ENCODE results near the gene PWWP2A.

Gene PWWP2A

GRCh38 chr5:160133071-160133917 is 14.0 kb upstream of the PWWP2A start:
- in situ Hi-C loops (cut with HindIII; ENCODE audit: low sequenced_read_pairs): no loop called here

- in situ Hi-C loops (cut with HindIII; ENCODE audit: low sequenced_read_pairs): no loop called here
Observed at GRCh38 chr5:160129841-160130240, 10.6 kb upstream of the PWWP2A start.

GRCh38 chr5:160128632-160129031 is 9.4 kb upstream of the PWWP2A start:
- in situ Hi-C loops (cut with HindIII; ENCODE audit: low sequenced_read_pairs): no loop called here

GRCh38 chr5:160119905-160120266 is 636 bp upstream of the PWWP2A start:
- in situ Hi-C loops (cut with HindIII; ENCODE audit: low sequenced_read_pairs): no loop called here

- in situ Hi-C loops (cut with HindIII; ENCODE audit: low sequenced_read_pairs): no loop called here
Observed at GRCh38 chr5:160118349-160119141, 705 bp downstream of the PWWP2A start.

- in situ Hi-C loops (cut with HindIII; ENCODE audit: low sequenced_read_pairs): no loop called here
Observed at GRCh38 chr5:160116991-160117390, 2.3 kb downstream of the PWWP2A start.

- in situ Hi-C loops (cut with HindIII; ENCODE audit: low sequenced_read_pairs): no loop called here
Observed at GRCh38 chr5:160108124-160108523, 11.1 kb downstream of the PWWP2A start.

- in situ Hi-C loops (cut with HindIII; ENCODE audit: low sequenced_read_pairs): no loop called here
Observed at GRCh38 chr5:160105686-160106360, 13.4 kb downstream of the PWWP2A start.

GRCh38 chr5:160097991-160098390 is 21.3 kb downstream of the PWWP2A start:
- in situ Hi-C loops (cut with HindIII; ENCODE audit: low sequenced_read_pairs): no loop called here

GRCh38 chr5:160096178-160096577 is 23.1 kb downstream of the PWWP2A start:
- in situ Hi-C loops (cut with HindIII; ENCODE audit: low sequenced_read_pairs): no loop called here

- in situ Hi-C loops (cut with HindIII; ENCODE audit: low sequenced_read_pairs): loop anchor here (5.0 kb wide), 1 partner anchor 94 kb away; no protein-coding TSS in a partner anchor
Observed at GRCh38 chr5:160092960-160093707, 26.1 kb downstream of the PWWP2A start.

- in situ Hi-C loops (cut with HindIII; ENCODE audit: low sequenced_read_pairs): loop anchor here (5.0 kb wide), 1 partner anchor 95 kb away; no protein-coding TSS in a partner anchor
Observed at GRCh38 chr5:160092514-160092913, 26.7 kb downstream of the PWWP2A start.

- in situ Hi-C loops (cut with HindIII; ENCODE audit: low sequenced_read_pairs): loop anchor here (5.0 kb wide), 1 partner anchor 97 kb away; no protein-coding TSS in a partner anchor
Observed at GRCh38 chr5:160090059-160090458, 29.2 kb downstream of the PWWP2A start.

- in situ Hi-C loops (cut with HindIII; ENCODE audit: low sequenced_read_pairs): no loop called here
Observed at GRCh38 chr5:160089531-160089930, 29.7 kb downstream of the PWWP2A start.

- in situ Hi-C loops (cut with HindIII; ENCODE audit: low sequenced_read_pairs): no loop called here
Observed at GRCh38 chr5:160088805-160089204, 30.4 kb downstream of the PWWP2A start.

GRCh38 chr5:160087199-160087598 is 32.1 kb downstream of the PWWP2A start:
- in situ Hi-C loops (cut with HindIII; ENCODE audit: low sequenced_read_pairs): no loop called here

GRCh38 chr5:160084144-160084543 is 35.1 kb downstream of the PWWP2A start:
- in situ Hi-C loops (cut with HindIII; ENCODE audit: low sequenced_read_pairs): no loop called here

- in situ Hi-C loops (cut with HindIII; ENCODE audit: low sequenced_read_pairs): no loop called here
Observed at GRCh38 chr5:160083501-160083900, 35.7 kb downstream of the PWWP2A start.

- in situ Hi-C loops (cut with HindIII; ENCODE audit: low sequenced_read_pairs): no loop called here
Observed at GRCh38 chr5:160082614-160083500, 36.4 kb downstream of the PWWP2A start.

GRCh38 chr5:160081495-160081894 is 37.8 kb downstream of the PWWP2A start:
- in situ Hi-C loops (cut with HindIII; ENCODE audit: low sequenced_read_pairs): no loop called here

All from DLD1 (cell line).